ENCODE data around the gene RAB24.

Gene RAB24

GRCh38 chr5:177332896-177333260 is 29.4 kb upstream of the RAB24 start:
- no peak for DNase-seq

- no peak for DNase-seq
Observed at GRCh38 chr5:177332031-177332895, 28.7 kb upstream of the RAB24 start.

- no peak for DNase-seq
Observed at GRCh38 chr5:177330991-177331842, 27.7 kb upstream of the RAB24 start.

DNA sequence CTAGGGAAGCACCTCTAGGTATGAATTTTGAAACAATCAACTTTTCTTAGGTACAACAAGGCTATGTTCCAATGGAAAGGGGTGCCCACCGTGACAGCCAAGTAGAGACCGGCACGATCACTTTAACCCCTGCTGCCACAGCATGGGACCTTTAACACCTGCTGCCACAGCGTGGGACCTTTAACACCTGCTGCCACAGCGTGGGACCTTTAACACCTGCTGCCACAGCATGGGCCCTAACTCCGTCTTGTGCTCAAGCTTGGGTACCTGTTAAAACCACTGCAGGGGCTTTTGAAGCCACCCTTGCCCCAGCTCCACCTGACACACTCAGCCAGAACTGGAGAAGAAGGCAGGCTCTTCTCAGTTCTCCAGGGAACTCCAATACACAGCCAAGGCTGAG is 26.4 kb upstream of the RAB24 start:
- no peak for DNase-seq

- DNase-seq: no peak
Observed at GRCh38 chr5:177328545-177329231, 25.2 kb upstream of the RAB24 start.

DNA sequence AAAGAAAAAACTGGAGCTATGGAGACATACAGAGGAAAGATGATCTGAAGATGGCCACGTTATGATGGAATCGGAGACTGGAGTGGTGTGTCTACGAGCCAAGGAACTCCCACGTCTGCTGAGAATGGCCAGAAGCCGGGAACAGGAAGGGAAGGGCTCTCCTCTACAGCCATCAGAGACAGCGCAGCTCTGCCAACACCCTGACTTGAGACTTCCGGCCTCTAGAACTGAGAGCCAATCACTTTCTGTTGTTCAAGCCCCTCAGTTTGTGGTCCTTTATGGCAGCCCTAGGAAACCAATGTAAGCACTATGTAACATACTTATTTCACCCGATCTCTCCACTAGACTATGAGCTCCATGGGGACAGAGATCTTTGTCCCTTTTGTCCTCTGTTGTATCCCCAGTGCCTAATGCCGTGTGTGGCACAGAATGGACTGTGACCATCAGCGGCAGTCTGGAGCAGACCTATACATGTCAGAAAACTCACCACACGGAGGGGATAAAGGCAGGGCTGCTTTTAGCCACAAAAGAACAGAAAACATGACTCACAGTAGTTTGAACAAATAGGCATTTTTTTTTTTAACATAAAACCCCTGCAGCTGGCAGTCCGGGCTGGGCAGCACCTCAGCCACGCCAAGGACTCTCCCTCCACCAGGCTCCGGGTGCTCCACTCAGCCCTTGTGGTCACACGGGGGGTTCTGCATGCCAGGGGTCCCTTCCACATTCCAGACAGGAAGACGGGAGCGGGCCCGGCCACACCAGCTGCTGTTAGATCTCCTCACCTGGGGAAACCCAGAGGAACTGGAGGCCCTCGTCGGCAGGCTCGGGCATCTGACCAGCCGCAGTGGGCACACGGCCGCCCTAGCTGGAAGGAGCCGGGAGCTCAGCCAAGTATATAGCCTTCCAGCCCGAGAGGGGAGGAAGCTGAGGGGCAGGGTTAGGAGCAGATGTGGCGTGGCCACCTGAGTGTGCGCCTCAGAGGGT is 24.3 kb upstream of the RAB24 start:
- DNase-seq: peak; percentile 34

DNA sequence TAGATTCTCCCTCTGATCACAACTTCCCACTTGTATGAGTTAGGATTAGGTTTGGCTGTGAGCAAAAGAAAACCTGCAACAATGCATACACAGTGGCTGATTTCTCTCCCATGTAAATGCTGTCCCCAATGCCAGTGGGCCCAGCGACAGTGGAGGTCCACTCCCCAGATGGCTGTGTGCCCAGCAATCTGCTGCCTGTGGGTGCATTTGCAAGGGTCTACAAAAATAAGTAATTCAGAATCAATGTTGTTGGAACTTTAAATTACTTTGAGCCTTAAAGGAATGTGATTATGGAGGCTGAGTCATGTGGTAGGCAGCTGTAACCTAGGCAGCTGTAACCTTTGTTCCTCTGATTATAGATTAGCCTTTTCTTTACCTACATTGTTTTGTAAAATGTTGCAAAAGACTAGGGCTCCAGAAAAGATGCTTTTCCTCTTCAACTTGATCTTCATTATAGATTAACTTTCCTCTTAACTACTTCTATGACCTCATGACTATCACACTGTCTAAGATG is 22.4 kb upstream of the RAB24 start:
- no peak for DNase-seq

GRCh38 chr5:177320879-177321278 is 17.4 kb upstream of the RAB24 start:
- DNase-seq: no peak

DNA sequence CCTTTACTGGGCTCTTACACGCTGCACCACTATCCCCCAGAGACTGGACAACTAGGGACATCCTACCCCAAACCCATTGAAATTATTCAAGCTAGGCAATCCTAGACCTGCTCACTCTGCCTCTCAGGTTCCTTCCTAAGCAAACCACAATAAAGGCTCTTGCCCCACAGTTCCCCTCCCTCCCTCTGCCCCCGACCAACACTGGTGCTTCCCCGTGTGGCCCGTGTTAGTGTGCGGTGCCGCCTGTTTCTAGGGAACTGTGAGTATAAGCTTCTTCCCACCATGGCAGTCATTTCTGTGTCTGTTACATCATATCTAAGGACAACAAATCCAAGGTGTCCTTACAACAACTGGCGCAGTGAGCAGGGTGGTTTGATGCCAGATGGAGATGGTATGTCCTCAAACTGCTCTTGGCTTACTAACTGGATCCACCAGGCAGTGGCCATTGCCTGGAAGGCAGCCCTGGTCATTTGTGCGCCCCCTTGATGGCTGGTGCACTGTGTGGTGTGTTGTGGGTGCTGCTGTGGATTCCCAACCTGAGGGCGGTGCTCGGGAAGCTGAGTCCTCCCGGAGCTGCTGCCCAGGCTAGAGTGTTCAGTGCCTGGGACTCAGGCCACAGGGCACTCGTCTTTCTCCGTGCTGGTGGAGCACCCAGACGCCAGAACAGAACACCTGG is 16.5 kb upstream of the RAB24 start:
- no peak for DNase-seq

GRCh38 chr5:177317959-177318377 is 14.4 kb upstream of the RAB24 start:
- peak; percentile 88 for DNase-seq

- no peak for DNase-seq
Observed at GRCh38 chr5:177316005-177316404, 12.5 kb upstream of the RAB24 start.

- no peak for DNase-seq
Observed at GRCh38 chr5:177315411-177315810, 11.9 kb upstream of the RAB24 start.

DNA sequence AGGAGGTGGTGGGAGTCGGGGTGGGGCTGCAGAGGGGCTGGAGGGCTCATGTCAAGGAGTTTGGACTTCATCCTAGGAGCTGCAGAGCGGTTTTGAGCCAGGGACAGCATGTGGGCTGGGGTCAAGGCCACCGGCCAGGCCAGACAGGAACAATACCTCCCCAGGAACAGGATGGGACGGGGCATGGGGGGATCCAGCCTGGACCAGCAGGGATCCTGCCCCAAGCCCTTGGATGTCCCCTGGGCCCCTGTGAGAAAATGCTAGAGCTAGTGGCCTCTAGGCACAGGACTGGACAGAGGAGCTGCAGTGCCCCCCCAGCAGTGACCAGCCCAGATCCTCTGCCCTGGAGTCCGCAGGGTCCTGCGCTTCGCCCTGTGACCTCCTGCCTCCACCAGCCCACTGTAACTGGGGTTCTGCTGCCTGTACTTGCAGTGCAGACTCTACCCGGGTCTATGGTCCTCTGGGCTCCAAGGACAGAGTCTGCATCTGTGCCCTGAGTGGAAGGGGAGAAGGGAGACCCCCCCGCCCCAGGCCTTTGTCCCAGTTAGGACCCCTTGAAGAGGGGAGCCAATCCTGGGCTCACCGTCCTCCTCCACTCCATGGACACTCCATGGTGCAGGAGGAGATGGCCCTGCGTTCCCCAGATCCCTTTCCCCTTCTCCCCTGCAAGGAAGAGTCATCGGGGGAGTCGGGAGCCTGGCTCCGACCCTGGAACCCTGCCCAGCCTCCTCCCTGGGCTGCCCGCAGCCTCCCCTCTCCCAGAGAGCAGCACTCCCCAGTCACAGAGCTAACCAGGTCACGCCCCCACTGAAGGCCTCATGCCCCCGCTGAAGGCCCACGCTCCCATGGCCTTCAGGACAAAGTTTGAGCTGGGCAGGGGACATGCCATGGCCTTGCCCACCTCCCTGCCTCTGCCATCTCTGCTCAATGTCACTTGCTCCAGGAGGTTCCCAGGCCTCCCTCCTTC is 11.1 kb upstream of the RAB24 start:
- no peak for DNase-seq

GRCh38 chr5:177313561-177314259 is 10.2 kb upstream of the RAB24 start:
- DNase-seq: no peak

DNA sequence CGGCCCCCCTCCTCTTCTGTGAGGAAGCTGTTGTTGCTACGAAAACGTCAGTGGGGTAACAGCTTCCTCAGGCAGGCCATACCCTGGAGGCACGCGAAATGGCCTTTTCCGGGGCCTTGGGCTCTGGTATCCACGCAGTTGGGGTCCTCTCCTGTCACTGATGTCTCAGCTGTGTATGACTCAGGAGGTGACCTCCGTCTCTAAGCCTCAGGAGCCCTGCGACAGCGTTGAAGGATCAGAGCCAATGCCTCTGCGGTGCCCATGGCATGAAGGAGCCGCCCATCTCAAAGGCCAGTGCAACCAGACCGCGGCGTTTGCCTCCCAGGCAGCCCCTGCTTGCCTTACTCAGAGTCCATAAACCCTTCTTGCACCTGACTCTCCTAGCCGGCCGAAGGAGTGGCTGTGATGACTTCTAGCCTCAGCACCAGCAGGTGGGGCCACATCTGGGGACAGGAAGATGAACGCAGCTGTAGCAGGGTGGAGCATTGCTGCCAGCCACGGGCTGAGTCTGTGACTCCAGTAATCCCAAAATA is 9.2 kb upstream of the RAB24 start:
- peak; percentile 84 for DNase-seq

DNA sequence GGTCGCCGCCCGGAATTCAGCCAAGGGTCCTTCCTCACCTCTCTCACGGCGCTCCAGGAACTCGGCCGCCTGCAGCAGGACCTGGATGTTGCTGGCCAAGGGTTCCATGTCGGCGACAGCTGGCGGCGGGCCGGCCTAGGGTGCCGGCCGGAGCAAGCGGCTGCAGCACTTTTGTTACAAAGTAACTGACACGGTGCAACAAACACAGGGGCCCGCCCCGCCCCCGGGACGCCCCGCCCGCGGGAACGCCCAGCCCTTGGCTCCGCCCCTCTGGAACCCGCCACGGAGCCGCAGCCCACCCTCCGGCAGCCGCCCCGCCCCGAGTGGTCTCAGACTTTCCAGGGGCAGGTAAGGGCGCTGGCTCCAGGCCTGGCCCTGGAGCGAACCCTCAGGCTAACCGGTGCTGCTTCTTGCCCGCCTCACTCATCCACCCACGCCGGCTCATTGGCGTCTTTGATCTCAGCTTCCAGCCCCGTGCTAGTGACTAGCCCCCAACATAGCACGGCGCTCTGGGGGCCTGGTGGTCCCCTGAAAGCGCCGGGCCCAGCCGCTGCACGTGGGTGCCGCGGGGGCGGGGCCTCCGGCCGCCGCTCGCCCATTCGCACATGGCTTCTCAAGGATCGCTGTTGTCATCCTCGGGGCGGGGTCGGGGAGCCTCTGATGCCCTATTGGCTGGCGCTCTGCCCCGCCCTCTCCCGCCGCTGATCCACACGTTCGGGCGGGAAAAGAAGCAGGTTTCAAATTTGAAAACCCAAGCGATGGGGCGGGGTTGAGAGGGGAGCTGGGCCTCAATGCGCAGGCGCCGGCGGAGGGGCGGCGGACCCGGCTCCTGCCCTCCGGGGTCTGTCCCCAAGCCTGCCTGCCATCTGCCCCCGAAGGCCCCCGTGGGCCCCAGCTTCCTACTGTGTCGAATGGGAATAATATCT is 8.5 kb upstream of the RAB24 start, which contains the start of gene MXD3:
Gene MXD3, minus strand, starts transcription at position 176 of the 926 bp plus-strand sequence. Its CDS starts 68 bp downstream, at position 108.
- peak; percentile 99 for DNase-seq

GRCh38 chr5:177311392-177311722 is 7.8 kb upstream of the RAB24 start:
- DNase-seq: peak; percentile 77
